Measurements from ENCODE around the gene PHF24. TPM values are rescaled to one million over a fixed set of nuclear protein-coding genes. Genes with fewer than 3 reads are reported as not detected.
"Not testable (repeated sequence)": the region's sequence is repeated elsewhere in the genome, so short reads cannot be mapped to it uniquely, and the experiment has no call there.

PHF24 gene
- total RNA-seq, 8 experiments from 2014 or later = 0.04 to 21.3 (median 0.93) TPM

GRCh38 chr9:35004299-35004698, 46.2 kb downstream of the PHF24 start:
- WGBS, 10 experiments = 87 to 100% (median 100%) methylated on average over 2 to 3 of the region's 14 CpGs; no CpG with 5 or more reads in 7 of the 10 experiments
- in situ Hi-C loops (cut with MboI; ENCODE audit: low pct_unique_long_range_greater_than_20kb in 2 of 9, low sequenced_read_pairs in 9 of 9, unreplicated experiment in 9 of 9); ATAC-seq (replicated peaks in 6 of 8); H3K4me1 ChIP-seq (replicated peaks in 1 of 2); H3K4me3 ChIP-seq; H3K27ac ChIP-seq: not testable (repeated sequence)

GRCh38 chr9:35010351-35010958, 52.4 kb downstream of the PHF24 start:
- Histone ChIP-seq H3K4me3 (no peak overlapping the region), H3K4me1 (replicated peaks in 1 of 2) (no peaks in the 10 kb centered on the region), H3K27ac (no peak overlapping the region)
- ATAC-seq (replicated peaks in 6 of 8) = no peak
- in situ Hi-C loops (cut with MboI; ENCODE audit: low pct_unique_long_range_greater_than_20kb in 2 of 9, low sequenced_read_pairs in 9 of 9, unreplicated experiment in 9 of 9) = no loop called here
- WGBS, 10 experiments = 33 to 94% (median 90%) methylated on average over 1 to 3 of the region's 3 CpGs

- 0 to 100% (median 75%) methylated on average over 1 to 2 of the region's 2 CpGs; no CpG with 5 or more reads in 1 of the 10 experiments for WGBS, 10 experiments
Observed at GRCh38 chr9:35014517-35014916, 56.4 kb downstream of the PHF24 start.

DNA sequence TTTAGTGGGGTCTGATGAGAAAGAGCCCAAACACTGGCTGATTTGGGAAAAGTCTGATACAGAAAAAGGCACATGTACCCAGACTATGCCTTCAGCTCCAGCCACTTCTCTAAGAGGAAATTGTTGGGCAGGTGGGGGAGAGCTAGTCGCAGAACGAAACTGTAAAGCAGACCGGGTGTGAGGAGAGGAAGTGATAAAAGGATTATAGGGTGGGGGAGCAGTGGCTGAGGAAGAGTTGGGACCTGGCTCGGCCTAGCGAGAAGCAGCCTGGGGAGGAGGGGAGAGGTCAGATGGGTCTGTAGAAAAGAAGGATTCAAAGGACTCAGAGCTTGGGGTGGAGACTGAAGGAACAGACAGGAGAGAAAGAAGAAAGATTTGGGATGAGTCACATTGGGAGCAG, 65.4 kb downstream of the PHF24 start:
- in situ Hi-C loops (cut with MboI; ENCODE audit: low pct_unique_long_range_greater_than_20kb in 2 of 9, low sequenced_read_pairs in 9 of 9, unreplicated experiment in 9 of 9); H3K4me3 ChIP-seq; H3K27ac ChIP-seq; ATAC-seq (replicated peaks in 6 of 8); H3K4me1 ChIP-seq (replicated peaks in 1 of 2): not testable (repeated sequence)
- WGBS, 10 experiments = 72 to 90% (median 82%) methylated on average over 1 to 4 of the region's 5 CpGs; no CpG with 5 or more reads in 6 of the 10 experiments

More at GRCh38 chr9:35014517-35014916, 56.4 kb downstream of the PHF24 start:
- no peak overlapping the region for H3K27ac ChIP-seq
- H3K4me3 ChIP-seq = no peak overlapping the region
- no peaks in the 10 kb centered on the region for H3K4me1 ChIP-seq (replicated peaks in 1 of 2)
- no peak for ATAC-seq (replicated peaks in 6 of 8)
- in situ Hi-C loops (cut with MboI; ENCODE audit: low pct_unique_long_range_greater_than_20kb in 2 of 9, low sequenced_read_pairs in 9 of 9, unreplicated experiment in 9 of 9) = no loop called here

DNA sequence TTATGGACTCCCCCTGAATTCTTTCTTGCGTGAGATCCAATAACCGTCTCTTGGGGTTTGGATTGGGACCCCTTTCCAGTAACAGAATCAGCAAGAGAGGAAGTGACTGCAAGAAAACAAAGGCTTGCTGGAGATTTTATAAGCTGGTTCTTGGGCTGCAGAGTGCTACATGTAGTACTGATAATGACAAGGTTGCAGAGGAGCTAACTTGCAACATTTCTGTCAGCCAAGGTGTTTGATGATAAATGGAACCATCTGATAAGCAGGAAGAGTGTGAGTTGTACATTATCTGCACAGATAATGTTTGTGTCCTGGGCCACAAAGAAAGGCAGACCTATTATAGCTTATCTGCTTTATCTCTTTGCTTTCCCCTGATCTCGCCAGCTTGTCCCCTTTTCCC, 68.6 kb downstream of the PHF24 start:
- 28 to 100% (median 82%) methylated on average over 1 to 3 of the region's 3 CpGs for WGBS, 10 experiments

GRCh38 chr9:35027374-35027773, 69.3 kb downstream of the PHF24 start:
- in situ Hi-C loops (cut with MboI; ENCODE audit: low pct_unique_long_range_greater_than_20kb in 2 of 9, low sequenced_read_pairs in 9 of 9, unreplicated experiment in 9 of 9) = no loop called here
- peak in 1 of 8 experiments; percentile 26 for ATAC-seq (replicated peaks in 6 of 8)
- Histone ChIP-seq H3K27ac (no peak overlapping the region), H3K4me3 (no peak overlapping the region), H3K4me1 (replicated peaks in 1 of 2) (no peaks in the 10 kb centered on the region)
- 17 to 100% (median 60%) methylated on average over 1 of the region's 1 CpG; no CpG with 5 or more reads in 7 of the 10 experiments for WGBS, 10 experiments

More for the DNA sequence above, 68.6 kb downstream of the PHF24 start:
- Histone ChIP-seq H3K27ac (no peak overlapping the region), H3K4me3 (no peak overlapping the region), H3K4me1 (replicated peaks in 1 of 2) (no peaks in the 10 kb centered on the region)
- in situ Hi-C loops (cut with MboI; ENCODE audit: low pct_unique_long_range_greater_than_20kb in 2 of 9, low sequenced_read_pairs in 9 of 9, unreplicated experiment in 9 of 9) = no loop called here
- ATAC-seq (replicated peaks in 6 of 8) = no peak

- in situ Hi-C loops (cut with MboI; ENCODE audit: low pct_unique_long_range_greater_than_20kb in 2 of 9, low sequenced_read_pairs in 9 of 9, unreplicated experiment in 9 of 9) = no loop called here
- ATAC-seq (replicated peaks in 6 of 8) = peak in 2 of 8 experiments; percentile 47 to 51
- Histone ChIP-seq H3K4me3 (no peak overlapping the region), H3K4me1 (replicated peaks in 1 of 2) (no peaks in the 10 kb centered on the region), H3K27ac (no peak overlapping the region)
- WGBS, 10 experiments = 0 to 71% (median 33%) methylated on average over 1 of the region's 1 CpG; no CpG with 5 or more reads in 3 of the 10 experiments
Observed at GRCh38 chr9:35027860-35028259, 69.8 kb downstream of the PHF24 start.

DNA sequence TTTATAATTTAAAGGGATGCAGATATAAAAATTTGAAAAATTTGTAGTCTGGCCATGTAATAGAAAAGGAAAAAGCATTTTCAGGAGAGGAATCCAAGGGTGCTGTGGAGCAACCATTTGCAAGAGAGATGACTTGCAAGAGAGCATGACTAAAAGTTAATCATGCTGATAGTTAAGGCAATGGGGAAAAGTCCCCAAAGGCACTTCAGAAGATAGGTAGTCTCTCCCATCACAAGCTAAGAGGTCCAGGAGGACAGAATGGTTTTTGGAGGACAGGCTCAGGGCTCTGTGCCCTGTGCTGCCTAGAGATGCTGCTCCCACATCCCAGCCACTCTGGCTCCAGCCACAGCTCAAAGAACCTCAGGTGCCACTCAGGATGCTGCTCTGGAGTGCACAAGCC, 70.3 kb downstream of the PHF24 start:
- no peaks in the 10 kb centered on the region for H3K4me1 ChIP-seq (replicated peaks in 1 of 2)
- in situ Hi-C loops (cut with MboI; ENCODE audit: low pct_unique_long_range_greater_than_20kb in 2 of 9, low sequenced_read_pairs in 9 of 9, unreplicated experiment in 9 of 9) = no loop called here
- H3K27ac ChIP-seq = no peak overlapping the region
- ATAC-seq (replicated peaks in 6 of 8) = no peak
- no peak overlapping the region for H3K4me3 ChIP-seq

- Histone ChIP-seq H3K27ac (no peak overlapping the region), H3K4me3 (no peak overlapping the region), H3K4me1 (replicated peaks in 1 of 2) (no peaks in the 10 kb centered on the region)
- in situ Hi-C loops (cut with MboI; ENCODE audit: low pct_unique_long_range_greater_than_20kb in 2 of 9, low sequenced_read_pairs in 9 of 9, unreplicated experiment in 9 of 9) = no loop called here
- peak in 1 of 8 experiments; percentile 30 for ATAC-seq (replicated peaks in 6 of 8)
- WGBS, 10 experiments = 60 to 95% (median 80%) methylated on average over 1 to 3 of the region's 4 CpGs; no CpG with 5 or more reads in 4 of the 10 experiments
Observed at GRCh38 chr9:35029241-35029640, 71.2 kb downstream of the PHF24 start.

DNA sequence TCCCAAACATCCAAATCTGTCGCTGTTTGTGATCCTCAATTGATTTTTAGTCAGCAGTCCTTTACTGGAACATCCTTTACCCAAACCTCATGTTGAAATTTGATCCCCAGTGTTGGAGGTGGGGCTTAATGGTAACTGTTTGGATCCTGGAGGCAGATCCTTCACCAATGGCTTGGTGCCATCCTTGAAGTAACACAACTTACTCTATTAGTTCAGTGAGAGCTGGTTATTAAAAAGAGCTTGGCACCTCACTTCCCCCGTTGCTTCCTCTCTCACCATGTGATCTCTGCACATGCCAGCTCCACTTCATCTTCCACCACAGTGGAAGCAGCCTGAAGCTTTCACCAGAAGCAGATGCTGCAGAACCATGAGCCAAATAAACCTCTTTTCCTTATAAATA, 71.8 kb downstream of the PHF24 start:
- peak in 1 of 8 experiments; percentile 23 for ATAC-seq (replicated peaks in 6 of 8)
- in situ Hi-C loops (cut with MboI; ENCODE audit: low pct_unique_long_range_greater_than_20kb in 2 of 9, low sequenced_read_pairs in 9 of 9, unreplicated experiment in 9 of 9) = no loop called here
- WGBS, 10 experiments = 50 to 100% (median 90%) methylated on average over 1 to 2 of the region's 2 CpGs; no CpG with 5 or more reads in 3 of the 10 experiments
- H3K27ac ChIP-seq = no peak overlapping the region
- H3K4me3 ChIP-seq = no peak overlapping the region
- H3K4me1 ChIP-seq (replicated peaks in 1 of 2) = no peaks in the 10 kb centered on the region

Other genes with a start within 250 kb of the PHF24 start
- gene CCL21, start 248.1 kb upstream of the PHF24 start, total RNA-seq = 1 to 10 TPM in 1 of 8 experiments, under 1 TPM in 2, not detected in 5; 0.22 to 1.3 (median 0.76) TPM
- gene DNAJB5, start 31.5 kb downstream of the PHF24 start, total RNA-seq = 10 to 100 TPM in 6 of 8 experiments, 1 to 10 TPM in 2; 4.8 to 45.8 (median 30.2) TPM
- 100 to 1,000 TPM; 112 to 342 (median 164) TPM for gene VCP, start 114.3 kb downstream of the PHF24 start, total RNA-seq
- gene FANCG, start 121.7 kb downstream of the PHF24 start, total RNA-seq = 10 to 100 TPM in 7 of 8 experiments, 1 to 10 TPM in 1; 9.1 to 40.7 (median 22.5) TPM
- gene PIGO, start 138.3 kb downstream of the PHF24 start, total RNA-seq = 10 to 100 TPM in 5 of 8 experiments, 1 to 10 TPM in 3; 7.8 to 27.0 (median 12.7) TPM
- gene STOML2, start 144.8 kb downstream of the PHF24 start, total RNA-seq = 100 to 1,000 TPM in 7 of 8 experiments, 10 to 100 TPM in 1; 87.2 to 178 (median 125) TPM
- gene ATOSB, start 157.6 kb downstream of the PHF24 start, total RNA-seq = 10 to 100 TPM; 16.1 to 39.3 (median 23.2) TPM
- gene UNC13B, start 203.7 kb downstream of the PHF24 start, total RNA-seq = 10 to 100 TPM; 32.3 to 71.1 (median 53.4) TPM